WTC11 (cell line): ENCODE data around the gene RNASEH1. TPM values are rescaled to one million over a fixed set of nuclear protein-coding genes. Genes with fewer than 3 reads are reported as not detected.

Experiments
- ATAC-seq: fragments of 200-7000 bp; cut with Tn5 transposase; 2 replicates; pipeline ENCODE4 v1.10.0; 2021; ENCODE audit warnings: mild to moderate bottlenecking, moderate library complexity
- CTCF ChIA-PET: fragments of 300-600 bp; sonication (Branson Sonifier 250); formaldehyde crosslinking; loops from one replicate; lab custom pipeline; 2021; ENCODE audit warnings: antibody characterized with exemption; lab: Charles Lee
- POLR2A ChIA-PET: fragments of 350-600 bp; sonication (Branson Sonifier 250); formaldehyde crosslinking; loops from one replicate; lab custom pipeline; 2021; ENCODE audit warnings: antibody characterized with exemption; lab: Charles Lee
- DNase-seq: peaks from one replicate; pipeline ENCODE4 v3.0.0; 2021; ENCODE audit warnings: low spot score
- H3K27ac Mint-ChIP-seq: 2 replicates; pipeline ENCODE4 v1.8.0; 2021; ENCODE audit warnings: mixed read lengths
- H3K27me3 Mint-ChIP-seq: 2 replicates; pipeline ENCODE4 v1.8.0; 2021; ENCODE audit warnings: low read depth, mild to moderate bottlenecking, moderate library complexity, mixed read lengths
- H3K36me3 Mint-ChIP-seq: 2 replicates; pipeline ENCODE4 v1.8.0; 2021; ENCODE audit warnings: mixed read lengths
- H3K4me1 Mint-ChIP-seq: 2 replicates; pipeline ENCODE4 v1.8.0; 2022; ENCODE audit warnings: mixed read lengths
- H3K4me3 Mint-ChIP-seq: 2 replicates; pipeline ENCODE4 v1.8.0; 2021; ENCODE audit warnings: mild to moderate bottlenecking, moderate library complexity, mixed read lengths
- H3K9me3 Mint-ChIP-seq: 2 replicates; pipeline ENCODE4 v1.8.0; 2021; ENCODE audit warnings: mixed read lengths
- ATF1 ChIP-seq: sonication (generic); formaldehyde crosslinking; IDR thresholded peaks from 2 replicates; pipeline ENCODE4 v1.8.1; 2023; ENCODE audit warnings: mild to moderate bottlenecking, moderate library complexity, missing genetic modification reagents
- CREM ChIP-seq: sonication (generic); formaldehyde crosslinking; IDR thresholded peaks from 2 replicates; pipeline ENCODE4 v1.8.1; 2022; ENCODE audit warnings: mild to moderate bottlenecking, missing genetic modification reagents, moderate library complexity
- GTF2I ChIP-seq: fragments of 250-450 bp; sonication (Bioruptor Pico); conservative IDR thresholded peaks from 2 replicates; pipeline ENCODE4 v1.4.0; 2021; ENCODE audit warnings: mild to moderate bottlenecking
- IRF2 ChIP-seq: sonication (generic); formaldehyde crosslinking; IDR thresholded peaks from 2 replicates; pipeline ENCODE4 v1.8.0; 2022; ENCODE audit warnings: low read depth, missing genetic modification reagents, borderline replicate concordance
- NR2C2 ChIP-seq: sonication (generic); formaldehyde crosslinking; IDR thresholded peaks from 2 replicates; pipeline ENCODE4 v1.8.0; 2022; ENCODE audit warnings: mild to moderate bottlenecking, missing genetic modification reagents
- SOX15 ChIP-seq: fragments of 250-450 bp; sonication (Bioruptor Pico); IDR thresholded peaks from 2 replicates; pipeline ENCODE4 v1.9.0; 2021; ENCODE audit warnings: mild to moderate bottlenecking
- TCF7 ChIP-seq: sonication (generic); formaldehyde crosslinking; IDR thresholded peaks from 2 replicates; pipeline ENCODE4 v1.8.0; 2022; ENCODE audit warnings: mild to moderate bottlenecking, low read depth, missing genetic modification reagents, moderate library complexity
- ZNF121 ChIP-seq: sonication (generic); formaldehyde crosslinking; IDR thresholded peaks from 2 replicates; pipeline ENCODE4 v1.8.0; 2023; ENCODE audit warnings: missing genetic modification reagents
- ZNF219 ChIP-seq: sonication (generic); formaldehyde crosslinking; IDR thresholded peaks from 2 replicates; pipeline ENCODE4 v1.8.0; 2023; ENCODE audit warnings: missing genetic modification reagents, mild to moderate bottlenecking, borderline replicate concordance
- ZNF232 ChIP-seq: sonication (generic); formaldehyde crosslinking; IDR thresholded peaks from 2 replicates; pipeline ENCODE4 v1.8.0; 2022; ENCODE audit warnings: mild to moderate bottlenecking, missing genetic modification reagents
- ZNF396 ChIP-seq: fragments of 250-450 bp; sonication (Bioruptor Pico); IDR thresholded peaks from 2 replicates; pipeline ENCODE4 v1.8.0; 2021; ENCODE audit warnings: mild to moderate bottlenecking, moderate library complexity, borderline replicate concordance
- ZNF416 ChIP-seq: fragments of 250-450 bp; sonication (Bioruptor Pico); IDR thresholded peaks from 2 replicates; pipeline ENCODE4 v1.9.0; 2021; ENCODE audit warnings: mild to moderate bottlenecking, inconsistent platforms
- ZNF671 ChIP-seq: fragments of 250-450 bp; sonication (Bioruptor Pico); IDR thresholded peaks from 2 replicates; pipeline ENCODE4 v1.8.0; 2021; ENCODE audit warnings: mild to moderate bottlenecking
- total RNA-seq: library from RNA; stranded (reverse); gene quantifications from 3 replicates; pipeline ENCODE4 v1.2.3, GENCODE V29; 2021
- TF ChIP-seq, protein P1 (sequence below): sonication (generic); formaldehyde crosslinking; IDR thresholded peaks from 2 replicates; pipeline ENCODE4 v1.8.1; 2022; ENCODE audit warnings: mild to moderate bottlenecking, missing genetic modification reagents, moderate library complexity, borderline replicate concordance
- TF ChIP-seq, protein P2 (sequence below): sonication (generic); formaldehyde crosslinking; IDR thresholded peaks from 2 replicates; pipeline ENCODE4 v1.8.0; 2022; ENCODE audit warnings: mild to moderate bottlenecking, missing genetic modification reagents
- TF ChIP-seq, protein P3 (sequence below): sonication (generic); formaldehyde crosslinking; IDR thresholded peaks from 2 replicates; pipeline ENCODE4 v1.8.0; 2023; ENCODE audit warnings: mild to moderate bottlenecking, missing genetic modification reagents
- TF ChIP-seq, protein P4 (sequence below): sonication (generic); formaldehyde crosslinking; IDR thresholded peaks from 2 replicates; pipeline ENCODE4 v1.8.0; 2022; ENCODE audit warnings: mild to moderate bottlenecking, missing genetic modification reagents
- TF ChIP-seq, protein P5 (sequence below): sonication (generic); formaldehyde crosslinking; IDR thresholded peaks from 2 replicates; pipeline ENCODE4 v1.8.1; 2023; ENCODE audit warnings: mild to moderate bottlenecking, missing genetic modification reagents
- TF ChIP-seq, protein P6 (sequence below): fragments of 250-450 bp; sonication (Bioruptor Pico); IDR thresholded peaks from 2 replicates; pipeline ENCODE4 v1.9.0; 2021; ENCODE audit warnings: moderate library complexity, mild to moderate bottlenecking, inconsistent platforms, borderline replicate concordance
- TF ChIP-seq, protein P7 (sequence below): sonication (generic); formaldehyde crosslinking; IDR thresholded peaks from 2 replicates; pipeline ENCODE4 v1.8.1; 2022; ENCODE audit warnings: missing genetic modification reagents, borderline replicate concordance
- TF ChIP-seq, protein P8 (sequence below): sonication (generic); formaldehyde crosslinking; IDR thresholded peaks from 2 replicates; pipeline ENCODE4 v1.8.1; 2022; ENCODE audit warnings: low read depth, missing genetic modification reagents, borderline replicate concordance
- TF ChIP-seq, protein P9 (sequence below): sonication (generic); formaldehyde crosslinking; IDR thresholded peaks from 2 replicates; pipeline ENCODE4 v1.8.0; 2022; ENCODE audit warnings: mild to moderate bottlenecking, missing genetic modification reagents

RNASEH1 gene
- total RNA-seq, 1 experiment from 2014 or later = 44.4 TPM

DNA sequence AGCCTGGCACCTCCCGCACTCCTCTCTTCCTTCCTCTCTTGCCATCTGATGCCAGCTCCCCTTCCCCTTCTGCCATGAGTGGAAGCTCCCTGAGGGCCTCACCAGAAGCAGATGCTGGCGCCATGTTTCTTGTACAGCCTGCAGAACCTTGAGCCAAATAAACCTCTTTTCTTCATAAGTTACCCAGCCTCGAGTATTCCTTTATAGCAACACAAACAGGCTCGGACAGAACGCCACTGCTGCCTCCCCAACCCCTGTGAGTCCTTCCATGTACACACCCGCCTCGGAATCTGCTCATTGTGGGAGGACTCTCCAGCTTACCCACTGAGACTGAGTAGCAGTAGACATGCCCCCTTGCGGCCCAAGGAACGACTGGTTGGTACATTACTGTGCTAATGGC lies 8.7 kb upstream of the RNASEH1 start:
- Mint-ChIP-seq H3K36me3 (peaks cover 9% of the 10 kb centered on the region; the same call in 1 of the 2 replicates), H3K27ac (no peak overlapping the region; the same call in 1 of the 2 replicates), H3K9me3 (peaks cover 3% of the 10 kb centered on the region; the same call in 1 of the 2 replicates), H3K27me3 (no peaks in the 10 kb centered on the region), H3K4me1 (no peaks in the 10 kb centered on the region), H3K4me3 (no peak overlapping the region)
- ATAC-seq (no peak), DNase-seq (no peak)
- TF ChIP-seq ZNF219 (no peak), ZNF416 (CRISPR knock-in tag) (no peak)
- TF ChIP-seq, protein P1, sequence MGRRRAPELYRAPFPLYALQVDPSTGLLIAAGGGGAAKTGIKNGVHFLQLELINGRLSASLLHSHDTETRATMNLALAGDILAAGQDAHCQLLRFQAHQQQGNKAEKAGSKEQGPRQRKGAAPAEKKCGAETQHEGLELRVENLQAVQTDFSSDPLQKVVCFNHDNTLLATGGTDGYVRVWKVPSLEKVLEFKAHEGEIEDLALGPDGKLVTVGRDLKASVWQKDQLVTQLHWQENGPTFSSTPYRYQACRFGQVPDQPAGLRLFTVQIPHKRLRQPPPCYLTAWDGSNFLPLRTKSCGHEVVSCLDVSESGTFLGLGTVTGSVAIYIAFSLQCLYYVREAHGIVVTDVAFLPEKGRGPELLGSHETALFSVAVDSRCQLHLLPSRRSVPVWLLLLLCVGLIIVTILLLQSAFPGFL (CRISPR knock-in tag) = no peak
- TF ChIP-seq, protein P2, sequence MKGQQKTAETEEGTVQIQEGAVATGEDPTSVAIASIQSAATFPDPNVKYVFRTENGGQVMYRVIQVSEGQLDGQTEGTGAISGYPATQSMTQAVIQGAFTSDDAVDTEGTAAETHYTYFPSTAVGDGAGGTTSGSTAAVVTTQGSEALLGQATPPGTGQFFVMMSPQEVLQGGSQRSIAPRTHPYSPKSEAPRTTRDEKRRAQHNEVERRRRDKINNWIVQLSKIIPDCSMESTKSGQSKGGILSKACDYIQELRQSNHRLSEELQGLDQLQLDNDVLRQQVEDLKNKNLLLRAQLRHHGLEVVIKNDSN = no peak
- CTCF ChIA-PET = no interaction called here
- POLR2A ChIA-PET = no interaction called here

DNA sequence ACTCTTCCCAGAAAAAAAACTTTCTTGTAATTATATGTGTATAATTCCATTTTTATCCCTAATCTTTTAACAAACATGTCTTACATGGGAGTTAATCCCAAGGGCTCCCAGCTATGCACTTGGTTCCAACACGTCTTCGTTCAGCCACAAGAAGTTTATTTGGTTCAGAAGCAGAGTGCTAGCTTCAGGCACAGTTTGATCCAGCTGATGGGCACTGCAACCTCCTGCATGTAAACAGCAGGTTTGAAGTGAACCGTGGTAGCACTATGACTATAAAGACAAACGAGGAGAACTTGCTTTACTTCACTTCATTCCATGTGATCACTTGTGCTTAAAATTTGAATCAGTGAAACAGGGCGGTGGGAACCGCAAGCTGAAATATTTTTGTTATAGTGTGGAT lies 7.0 kb upstream of the RNASEH1 start:
- H3K4me1 Mint-ChIP-seq = no peaks in the 10 kb centered on the region

More for the DNA sequence above, 7.0 kb upstream of the RNASEH1 start:
- ATAC-seq (no peak), DNase-seq (no peak)
- peaks cover 3% of the 10 kb centered on the region; the same call in 1 of the 2 replicates for H3K9me3 Mint-ChIP-seq
- H3K4me3 Mint-ChIP-seq = no peak overlapping the region
- CTCF ChIA-PET = no interaction called here
- peak overlapping the region; percentile 75 for H3K27ac Mint-ChIP-seq
- TF ChIP-seq, protein P3, sequence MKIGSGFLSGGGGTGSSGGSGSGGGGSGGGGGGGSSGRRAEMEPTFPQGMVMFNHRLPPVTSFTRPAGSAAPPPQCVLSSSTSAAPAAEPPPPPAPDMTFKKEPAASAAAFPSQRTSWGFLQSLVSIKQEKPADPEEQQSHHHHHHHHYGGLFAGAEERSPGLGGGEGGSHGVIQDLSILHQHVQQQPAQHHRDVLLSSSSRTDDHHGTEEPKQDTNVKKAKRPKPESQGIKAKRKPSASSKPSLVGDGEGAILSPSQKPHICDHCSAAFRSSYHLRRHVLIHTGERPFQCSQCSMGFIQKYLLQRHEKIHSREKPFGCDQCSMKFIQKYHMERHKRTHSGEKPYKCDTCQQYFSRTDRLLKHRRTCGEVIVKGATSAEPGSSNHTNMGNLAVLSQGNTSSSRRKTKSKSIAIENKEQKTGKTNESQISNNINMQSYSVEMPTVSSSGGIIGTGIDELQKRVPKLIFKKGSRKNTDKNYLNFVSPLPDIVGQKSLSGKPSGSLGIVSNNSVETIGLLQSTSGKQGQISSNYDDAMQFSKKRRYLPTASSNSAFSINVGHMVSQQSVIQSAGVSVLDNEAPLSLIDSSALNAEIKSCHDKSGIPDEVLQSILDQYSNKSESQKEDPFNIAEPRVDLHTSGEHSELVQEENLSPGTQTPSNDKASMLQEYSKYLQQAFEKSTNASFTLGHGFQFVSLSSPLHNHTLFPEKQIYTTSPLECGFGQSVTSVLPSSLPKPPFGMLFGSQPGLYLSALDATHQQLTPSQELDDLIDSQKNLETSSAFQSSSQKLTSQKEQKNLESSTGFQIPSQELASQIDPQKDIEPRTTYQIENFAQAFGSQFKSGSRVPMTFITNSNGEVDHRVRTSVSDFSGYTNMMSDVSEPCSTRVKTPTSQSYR (CRISPR knock-in tag) = no peak
- TF ChIP-seq GTF2I (CRISPR knock-in tag) (no peak), ZNF232 (no peak), ZNF671 (CRISPR knock-in tag) (no peak), TCF7 (no peak), SOX15 (CRISPR knock-in tag) (no peak), ZNF396 (CRISPR knock-in tag) (no peak), ZNF121 (no peak), ATF1 (CRISPR knock-in tag) (no peak), CREM (CRISPR knock-in tag) (no peak), IRF2 (CRISPR knock-in tag) (no peak), NR2C2 (CRISPR knock-in tag) (no peak)
- TF ChIP-seq, protein P4, sequence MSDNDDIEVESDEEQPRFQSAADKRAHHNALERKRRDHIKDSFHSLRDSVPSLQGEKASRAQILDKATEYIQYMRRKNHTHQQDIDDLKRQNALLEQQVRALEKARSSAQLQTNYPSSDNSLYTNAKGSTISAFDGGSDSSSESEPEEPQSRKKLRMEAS (CRISPR knock-in tag) = no peak
- TF ChIP-seq, protein P5, sequence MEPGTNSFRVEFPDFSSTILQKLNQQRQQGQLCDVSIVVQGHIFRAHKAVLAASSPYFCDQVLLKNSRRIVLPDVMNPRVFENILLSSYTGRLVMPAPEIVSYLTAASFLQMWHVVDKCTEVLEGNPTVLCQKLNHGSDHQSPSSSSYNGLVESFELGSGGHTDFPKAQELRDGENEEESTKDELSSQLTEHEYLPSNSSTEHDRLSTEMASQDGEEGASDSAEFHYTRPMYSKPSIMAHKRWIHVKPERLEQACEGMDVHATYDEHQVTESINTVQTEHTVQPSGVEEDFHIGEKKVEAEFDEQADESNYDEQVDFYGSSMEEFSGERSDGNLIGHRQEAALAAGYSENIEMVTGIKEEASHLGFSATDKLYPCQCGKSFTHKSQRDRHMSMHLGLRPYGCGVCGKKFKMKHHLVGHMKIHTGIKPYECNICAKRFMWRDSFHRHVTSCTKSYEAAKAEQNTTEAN (CRISPR knock-in tag) = no peak
- TF ChIP-seq, protein P6, sequence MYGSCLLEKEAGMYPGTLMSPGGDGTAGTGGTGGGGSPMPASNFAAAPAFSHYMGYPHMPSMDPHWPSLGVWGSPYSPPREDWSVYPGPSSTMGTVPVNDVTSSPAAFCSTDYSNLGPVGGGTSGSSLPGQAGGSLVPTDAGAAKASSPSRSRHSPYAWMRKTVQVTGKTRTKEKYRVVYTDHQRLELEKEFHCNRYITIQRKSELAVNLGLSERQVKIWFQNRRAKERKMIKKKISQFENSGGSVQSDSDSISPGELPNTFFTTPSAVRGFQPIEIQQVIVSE = no peak
- TF ChIP-seq, protein P7, sequence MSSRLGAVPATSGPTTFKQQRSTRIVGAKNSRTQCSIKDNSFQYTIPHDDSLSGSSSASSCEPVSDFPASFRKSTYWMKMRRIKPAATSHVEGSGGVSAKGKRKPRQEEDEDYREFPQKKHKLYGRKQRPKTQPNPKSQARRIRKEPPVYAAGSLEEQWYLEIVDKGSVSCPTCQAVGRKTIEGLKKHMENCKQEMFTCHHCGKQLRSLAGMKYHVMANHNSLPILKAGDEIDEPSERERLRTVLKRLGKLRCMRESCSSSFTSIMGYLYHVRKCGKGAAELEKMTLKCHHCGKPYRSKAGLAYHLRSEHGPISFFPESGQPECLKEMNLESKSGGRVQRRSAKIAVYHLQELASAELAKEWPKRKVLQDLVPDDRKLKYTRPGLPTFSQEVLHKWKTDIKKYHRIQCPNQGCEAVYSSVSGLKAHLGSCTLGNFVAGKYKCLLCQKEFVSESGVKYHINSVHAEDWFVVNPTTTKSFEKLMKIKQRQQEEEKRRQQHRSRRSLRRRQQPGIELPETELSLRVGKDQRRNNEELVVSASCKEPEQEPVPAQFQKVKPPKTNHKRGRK = no peak
- TF ChIP-seq, protein P8, sequence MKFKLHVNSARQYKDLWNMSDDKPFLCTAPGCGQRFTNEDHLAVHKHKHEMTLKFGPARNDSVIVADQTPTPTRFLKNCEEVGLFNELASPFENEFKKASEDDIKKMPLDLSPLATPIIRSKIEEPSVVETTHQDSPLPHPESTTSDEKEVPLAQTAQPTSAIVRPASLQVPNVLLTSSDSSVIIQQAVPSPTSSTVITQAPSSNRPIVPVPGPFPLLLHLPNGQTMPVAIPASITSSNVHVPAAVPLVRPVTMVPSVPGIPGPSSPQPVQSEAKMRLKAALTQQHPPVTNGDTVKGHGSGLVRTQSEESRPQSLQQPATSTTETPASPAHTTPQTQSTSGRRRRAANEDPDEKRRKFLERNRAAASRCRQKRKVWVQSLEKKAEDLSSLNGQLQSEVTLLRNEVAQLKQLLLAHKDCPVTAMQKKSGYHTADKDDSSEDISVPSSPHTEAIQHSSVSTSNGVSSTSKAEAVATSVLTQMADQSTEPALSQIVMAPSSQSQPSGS (CRISPR knock-in tag) = no peak
- TF ChIP-seq, protein P9, sequence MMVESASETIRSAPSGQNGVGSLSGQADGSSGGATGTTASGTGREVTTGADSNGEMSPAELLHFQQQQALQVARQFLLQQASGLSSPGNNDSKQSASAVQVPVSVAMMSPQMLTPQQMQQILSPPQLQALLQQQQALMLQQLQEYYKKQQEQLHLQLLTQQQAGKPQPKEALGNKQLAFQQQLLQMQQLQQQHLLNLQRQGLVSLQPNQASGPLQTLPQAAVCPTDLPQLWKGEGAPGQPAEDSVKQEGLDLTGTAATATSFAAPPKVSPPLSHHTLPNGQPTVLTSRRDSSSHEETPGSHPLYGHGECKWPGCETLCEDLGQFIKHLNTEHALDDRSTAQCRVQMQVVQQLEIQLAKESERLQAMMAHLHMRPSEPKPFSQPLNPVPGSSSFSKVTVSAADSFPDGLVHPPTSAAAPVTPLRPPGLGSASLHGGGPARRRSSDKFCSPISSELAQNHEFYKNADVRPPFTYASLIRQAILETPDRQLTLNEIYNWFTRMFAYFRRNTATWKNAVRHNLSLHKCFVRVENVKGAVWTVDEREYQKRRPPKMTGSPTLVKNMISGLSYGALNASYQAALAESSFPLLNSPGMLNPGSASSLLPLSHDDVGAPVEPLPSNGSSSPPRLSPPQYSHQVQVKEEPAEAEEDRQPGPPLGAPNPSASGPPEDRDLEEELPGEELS (CRISPR knock-in tag) = no peak
- POLR2A ChIA-PET = no interaction called here
- no peaks in the 10 kb centered on the region for H3K27me3 Mint-ChIP-seq
- H3K36me3 Mint-ChIP-seq = peaks cover 19% of the 10 kb centered on the region; the same call in 1 of the 2 replicates
